ENCODE results near the gene ZFHX3.

The ZFHX3 gene

GRCh38 chr16:72960101-72960500 is 87.8 kb downstream of the ZFHX3 start:
- no peak for DNase-seq (ENCODE audit: low read depth in 2 of 2)
- no peak for TF ChIP-seq CTCF (IDR thresholded peaks at IDR 0.05; ENCODE audit: low read depth, low read length)
- no peak overlapping the region for H3K4me3 ChIP-seq (replicated peaks in 1 of 2; ENCODE audit: low read depth in 2 of 2, low read length in 2 of 2)

GRCh38 chr16:72959301-72959996 is 88.5 kb downstream of the ZFHX3 start:
- DNase-seq (ENCODE audit: low read depth in 2 of 2): no peak
- H3K4me3 ChIP-seq (replicated peaks in 1 of 2; ENCODE audit: low read depth in 2 of 2, low read length in 2 of 2): no peak overlapping the region
- TF ChIP-seq CTCF (IDR thresholded peaks at IDR 0.05; ENCODE audit: low read depth, low read length): no peak

GRCh38 chr16:72958522-72959076 is 89.3 kb downstream of the ZFHX3 start:
- no peak overlapping the region for H3K4me3 ChIP-seq (replicated peaks in 1 of 2; ENCODE audit: low read depth in 2 of 2, low read length in 2 of 2)
- no peak for DNase-seq (ENCODE audit: low read depth in 2 of 2)
- no peak for TF ChIP-seq CTCF (IDR thresholded peaks at IDR 0.05; ENCODE audit: low read depth, low read length)

GRCh38 chr16:72957303-72958277 is 90.3 kb downstream of the ZFHX3 start:
- no peak for TF ChIP-seq CTCF (IDR thresholded peaks at IDR 0.05; ENCODE audit: low read depth, low read length)

GRCh38 chr16:72956124-72957064 is 91.5 kb downstream of the ZFHX3 start:
- DNase-seq (ENCODE audit: low read depth in 2 of 2): no peak
- H3K4me3 ChIP-seq (replicated peaks in 1 of 2; ENCODE audit: low read depth in 2 of 2, low read length in 2 of 2): no peak overlapping the region

More at GRCh38 chr16:72957303-72958277, 90.3 kb downstream of the ZFHX3 start:
- no peak for DNase-seq (ENCODE audit: low read depth in 2 of 2)
- H3K4me3 ChIP-seq (replicated peaks in 1 of 2; ENCODE audit: low read depth in 2 of 2, low read length in 2 of 2): no peak overlapping the region

More at GRCh38 chr16:72956124-72957064, 91.5 kb downstream of the ZFHX3 start:
- TF ChIP-seq CTCF (IDR thresholded peaks at IDR 0.05; ENCODE audit: low read depth, low read length): no peak
